Mesenteric fat pad (tissue), 1 donor: ENCODE data around the gene MFGE8. TPM values are rescaled to one million over a fixed set of nuclear protein-coding genes. Genes with fewer than 3 reads are reported as not detected.

Experiments used
- DNase-seq: peaks from one replicate; pipeline ENCODE4 v3.0.0-alpha.2; 2020; ENCODE audit warnings: low spot score
- total RNA-seq: library from RNA; stranded (reverse); fragmentation: NEBNext Ultra II Directional; extraction: Animal tissue kit (Norgen Biotek cat#: 25700); gene quantifications from one replicate; pipeline ENCODE4 v1.2.1, GENCODE V29; 2021
- donor health status: DM: yes; HTN: yes; CAD: no.

MFGE8 gene
- total RNA-seq, 1 donor from 2014 or later, result 466 TPM

GRCh38 chr15:88874684-88875083 is 38.5 kb downstream of the MFGE8 start:
- DNase-seq, result no peak

DNA sequence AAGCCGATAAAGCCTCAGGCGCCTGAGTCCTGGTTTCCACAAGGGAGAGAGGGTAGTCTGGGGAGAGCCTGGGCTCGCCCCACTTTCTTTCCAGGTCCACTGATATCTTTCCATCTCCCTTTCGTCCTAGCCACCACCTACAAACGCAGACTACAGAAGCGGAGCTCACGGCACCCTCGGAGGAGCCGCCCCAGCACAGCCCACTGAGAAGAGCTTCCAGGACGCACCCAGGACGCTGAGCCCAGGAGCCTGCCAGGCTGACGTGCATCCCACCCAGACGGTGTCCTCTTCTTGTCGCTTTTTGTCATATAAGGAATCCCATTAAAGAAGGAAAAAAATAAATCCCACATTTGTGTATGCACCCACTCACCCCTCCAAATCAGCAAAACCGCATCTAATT is 38.9 kb downstream of the MFGE8 start:
- no peak for DNase-seq

DNA sequence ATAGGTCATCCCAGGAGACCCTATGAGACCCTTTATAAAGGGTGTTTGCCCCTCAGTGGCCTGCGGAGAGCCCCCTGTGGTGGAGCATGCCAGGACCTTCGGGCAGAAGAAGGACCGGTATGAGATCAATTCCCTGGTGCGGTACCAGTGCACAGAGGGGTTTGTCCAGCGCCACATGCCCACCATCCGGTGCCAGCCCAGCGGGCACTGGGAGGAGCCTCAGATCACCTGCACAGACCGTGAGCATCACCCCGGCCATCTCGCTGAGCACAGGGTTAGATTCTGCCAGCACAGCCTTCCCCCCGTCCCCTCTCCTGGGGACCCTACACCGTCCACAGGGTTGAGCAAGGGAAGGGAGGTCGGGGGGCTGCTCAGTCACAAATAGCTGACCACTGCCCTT is 39.4 kb downstream of the MFGE8 start:
- DNase-seq, result no peak

DNA sequence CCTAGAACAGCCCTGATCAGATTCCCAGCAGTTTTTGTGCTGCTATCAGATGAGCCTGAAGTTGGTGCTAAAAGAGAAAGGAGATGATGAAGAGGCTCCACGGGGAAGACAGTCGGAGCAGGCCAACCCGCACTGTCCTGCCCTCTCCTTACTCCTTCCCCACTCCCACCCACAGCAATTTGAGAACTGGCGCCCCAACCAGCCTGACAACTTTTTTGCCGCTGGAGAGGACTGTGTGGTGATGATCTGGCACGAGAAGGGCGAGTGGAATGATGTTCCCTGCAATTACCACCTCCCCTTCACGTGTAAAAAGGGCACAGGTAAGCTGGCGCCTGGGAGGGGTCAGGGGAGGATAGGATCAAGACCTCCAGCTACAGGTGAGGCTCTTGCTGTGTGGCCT is 40.5 kb downstream of the MFGE8 start:
- DNase-seq, result no peak

DNA sequence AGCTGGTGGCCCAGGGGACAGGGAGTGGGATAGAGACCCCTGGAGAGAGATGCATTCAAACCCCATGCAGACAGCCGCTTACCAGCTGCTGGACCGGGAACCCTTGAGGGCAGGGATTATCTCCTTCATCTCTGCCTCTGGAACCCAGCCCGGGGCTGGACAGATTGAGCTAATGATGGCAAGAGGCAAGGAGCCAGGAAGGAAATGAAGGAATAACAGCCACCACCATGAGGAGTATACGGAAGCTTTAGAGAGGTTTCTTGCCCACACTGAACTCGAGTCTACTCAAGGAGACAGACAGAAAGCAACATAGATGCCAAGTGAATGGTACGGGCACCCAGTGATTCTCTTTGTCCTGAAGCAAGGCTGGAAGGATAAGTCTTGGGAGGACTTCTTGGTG is 41.1 kb downstream of the MFGE8 start:
- DNase-seq, result no peak

DNA sequence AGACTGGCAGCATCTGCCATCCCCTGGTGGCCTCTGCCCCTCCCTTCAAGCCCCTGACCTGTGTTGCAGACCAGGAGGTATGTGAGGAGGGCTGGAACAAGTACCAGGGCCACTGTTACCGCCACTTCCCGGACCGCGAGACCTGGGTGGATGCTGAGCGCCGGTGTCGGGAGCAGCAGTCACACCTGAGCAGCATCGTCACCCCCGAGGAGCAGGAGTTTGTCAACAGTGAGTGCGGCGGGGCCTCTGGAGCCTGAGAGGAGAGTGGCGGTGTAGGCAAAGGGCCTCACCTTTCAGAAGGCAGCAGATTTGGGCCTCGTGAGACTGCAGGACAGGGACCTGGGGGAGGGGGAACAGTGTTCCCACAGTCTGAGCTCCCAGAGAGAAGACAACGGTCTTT is 41.9 kb downstream of the MFGE8 start:
- DNase-seq, result no peak

DNA sequence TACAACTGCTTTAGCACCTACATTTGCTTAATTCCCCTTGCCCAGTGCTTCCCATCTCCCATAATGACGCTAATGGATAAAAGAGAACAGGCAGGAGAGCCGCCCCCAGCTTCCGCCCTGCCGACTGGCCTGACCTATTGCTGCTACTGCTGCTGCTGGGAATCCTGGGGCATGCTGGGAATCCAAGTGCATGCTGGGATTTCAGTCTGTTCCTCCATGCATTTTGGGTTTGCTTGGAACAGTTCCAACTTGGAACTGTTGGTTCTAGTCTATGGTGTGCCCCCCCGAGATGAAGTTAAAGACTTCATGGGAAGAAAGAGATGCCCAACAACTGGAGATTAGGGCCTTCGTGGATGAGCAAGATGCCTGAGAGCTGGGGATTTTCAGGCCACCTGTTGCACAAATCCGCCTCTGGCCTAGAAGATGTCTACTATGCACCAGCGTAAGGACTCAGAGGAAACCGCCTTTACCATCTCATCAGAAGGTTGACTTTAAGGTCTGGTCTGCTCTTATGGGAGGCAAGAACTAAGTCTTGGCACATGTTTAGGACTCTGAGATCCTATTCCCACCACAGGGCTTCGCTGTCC is 46.8 kb downstream of the MFGE8 start:
- DNase-seq, result no peak

GRCh38 chr15:88865498-88866099 is 47.6 kb downstream of the MFGE8 start:
- DNase-seq, result no peak

DNA sequence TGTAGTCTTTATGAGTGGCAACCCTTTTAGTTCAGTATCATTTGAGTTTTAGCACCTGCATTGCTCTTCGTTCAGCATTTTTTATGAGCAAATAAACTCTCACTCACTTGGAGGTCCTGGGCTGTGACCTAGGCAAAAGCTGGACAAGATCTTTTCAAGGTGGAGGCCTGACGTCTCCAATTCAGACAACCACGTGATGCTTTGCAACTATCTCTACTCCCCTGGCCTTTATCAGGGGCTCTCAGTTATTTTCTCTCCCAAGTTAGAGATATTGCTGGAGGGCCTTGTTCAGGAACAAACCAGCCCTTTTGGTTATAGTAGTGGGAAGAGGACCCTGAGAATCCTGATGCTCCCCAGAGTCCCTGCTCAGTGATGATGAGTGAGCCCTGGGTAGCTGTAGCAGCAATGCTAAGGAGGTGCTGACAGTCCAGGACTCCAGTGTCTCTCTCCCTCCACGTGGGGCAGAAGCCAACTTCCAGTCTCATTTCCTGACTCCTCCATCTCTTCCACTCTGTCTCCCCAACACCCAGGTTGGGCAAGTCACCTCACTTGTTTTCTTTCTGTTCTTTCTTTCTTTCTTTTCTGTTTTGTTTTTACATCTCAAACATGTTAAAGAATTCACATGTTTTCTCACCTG is 48.2 kb downstream of the MFGE8 start:
- no peak for DNase-seq

GRCh38 chr15:88863412-88863811 is 49.8 kb downstream of the MFGE8 start:
- no peak for DNase-seq

- DNase-seq, result no peak
Measured at GRCh38 chr15:88860212-88860611, 53.0 kb downstream of the MFGE8 start.

DNA sequence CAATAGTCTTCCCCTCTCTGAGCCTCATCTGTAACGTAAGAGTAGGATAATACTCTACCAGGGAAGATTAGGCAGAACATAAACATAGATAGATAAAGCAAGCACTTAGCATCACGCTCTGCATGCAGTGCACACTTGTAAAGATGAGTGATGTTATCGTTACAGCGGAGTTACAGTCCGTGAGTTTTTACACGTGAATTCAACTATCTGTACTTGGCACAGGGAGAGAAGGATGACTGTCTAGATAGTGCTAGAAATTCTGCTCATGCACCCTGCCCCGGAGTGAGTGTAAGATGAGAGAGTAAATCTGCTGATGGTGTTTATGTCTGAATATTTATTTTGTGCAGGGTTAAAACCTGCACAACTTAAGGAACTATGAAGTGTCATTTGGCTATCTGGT is 53.6 kb downstream of the MFGE8 start:
- no peak for DNase-seq

DNA sequence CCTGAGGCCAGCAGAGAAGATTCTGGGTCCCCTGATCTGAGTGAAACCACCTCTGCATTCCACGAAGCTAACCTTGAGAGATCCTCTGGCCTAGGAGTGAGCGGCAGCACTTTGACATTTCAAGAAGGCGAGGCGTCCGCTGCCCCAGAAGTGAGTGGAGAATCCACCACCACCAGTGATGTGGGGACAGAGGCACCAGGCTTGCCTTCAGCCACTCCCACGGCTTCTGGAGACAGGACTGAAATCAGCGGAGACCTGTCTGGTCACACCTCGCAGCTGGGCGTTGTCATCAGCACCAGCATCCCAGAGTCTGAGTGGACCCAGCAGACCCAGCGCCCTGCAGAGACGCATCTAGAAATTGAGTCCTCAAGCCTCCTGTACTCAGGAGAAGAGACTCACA is 54.2 kb downstream of the MFGE8 start:
- no peak for DNase-seq

- no peak for DNase-seq
Measured at GRCh38 chr15:88852476-88852875, 60.7 kb downstream of the MFGE8 start.

- DNase-seq, result no peak
Measured at GRCh38 chr15:88849376-88850072, 63.7 kb downstream of the MFGE8 start.

Other genes starting within 250 kb of the MFGE8 start
- gene ACAN, start 109.9 kb downstream of the MFGE8 start, total RNA-seq, result 1.4 TPM
- 5.2 TPM for gene HAPLN3, start 17.8 kb downstream of the MFGE8 start, total RNA-seq
- gene ABHD2, start 175.1 kb upstream of the MFGE8 start, total RNA-seq, result 101 TPM